ENCODE data around the gene HPN.

- TF ChIP-seq, protein P1, sequence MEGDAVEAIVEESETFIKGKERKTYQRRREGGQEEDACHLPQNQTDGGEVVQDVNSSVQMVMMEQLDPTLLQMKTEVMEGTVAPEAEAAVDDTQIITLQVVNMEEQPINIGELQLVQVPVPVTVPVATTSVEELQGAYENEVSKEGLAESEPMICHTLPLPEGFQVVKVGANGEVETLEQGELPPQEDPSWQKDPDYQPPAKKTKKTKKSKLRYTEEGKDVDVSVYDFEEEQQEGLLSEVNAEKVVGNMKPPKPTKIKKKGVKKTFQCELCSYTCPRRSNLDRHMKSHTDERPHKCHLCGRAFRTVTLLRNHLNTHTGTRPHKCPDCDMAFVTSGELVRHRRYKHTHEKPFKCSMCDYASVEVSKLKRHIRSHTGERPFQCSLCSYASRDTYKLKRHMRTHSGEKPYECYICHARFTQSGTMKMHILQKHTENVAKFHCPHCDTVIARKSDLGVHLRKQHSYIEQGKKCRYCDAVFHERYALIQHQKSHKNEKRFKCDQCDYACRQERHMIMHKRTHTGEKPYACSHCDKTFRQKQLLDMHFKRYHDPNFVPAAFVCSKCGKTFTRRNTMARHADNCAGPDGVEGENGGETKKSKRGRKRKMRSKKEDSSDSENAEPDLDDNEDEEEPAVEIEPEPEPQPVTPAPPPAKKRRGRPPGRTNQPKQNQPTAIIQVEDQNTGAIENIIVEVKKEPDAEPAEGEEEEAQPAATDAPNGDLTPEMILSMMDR (IDR thresholded peaks at IDR 0.05; ENCODE audit: insufficient read depth, low read length, poor library complexity, severe bottlenecking): no peak
- no peak for TF ChIP-seq EZH2phosphoT487 (conservative IDR thresholded peaks at IDR 0.05; ENCODE audit: low read length)
These were observed 16.8 kb downstream of the HPN start for GRCh38 chr19:35058370-35058769.

Measured in SU-DHL-6 (cell line).